HepG2 (cell line): Measurements from ENCODE around the gene DCK. TPM values are rescaled to one million over a fixed set of nuclear protein-coding genes. Genes with fewer than 3 reads are reported as not detected.

ENCODE experiments used
- AGO2 ChIP-seq: fragments of 200-400 bp; formaldehyde crosslinking; optimal IDR thresholded peaks from 2 replicates; pipeline ENCODE3; 2017; ENCODE audit warnings: mild to moderate bottlenecking, low read depth, low read length, moderate library complexity
- CBX2 ChIP-seq, 2 experiments: fragments of 200-600 bp in 1 of 2; sonication (generic); formaldehyde crosslinking in 1 of 2; IDR thresholded peaks; 2 replicates each; pipeline versions ENCODE4 v1.7.0 to v1.8.1; 2018 to 2022; ENCODE audit warnings: low read depth in 2 of 2, low read length in 1 of 2, mild to moderate bottlenecking in 1 of 2, missing genetic modification reagents in 1 of 2
- CBX5 ChIP-seq: sonication (generic); formaldehyde crosslinking; IDR thresholded peaks from 2 replicates; pipeline ENCODE4 v1.4.0; 2020; ENCODE audit warnings: missing genetic modification reagents, borderline replicate concordance
- CC2D1A ChIP-seq: sonication (generic); formaldehyde crosslinking; IDR thresholded peaks from 2 replicates; pipeline ENCODE4 v1.8.1; 2023; ENCODE audit warnings: mild to moderate bottlenecking, missing genetic modification reagents
- CREB1 ChIP-seq, 2 experiments: fragments of 450-650 bp in 1 of 2; IDR thresholded peaks; 2 replicates each; pipeline ENCODE4 v1.6.1; 2016 to 2017; ENCODE audit warnings: control low read depth in 1 of 2, mild to moderate bottlenecking in 1 of 2, missing compliant biosample characterization in 1 of 2, missing genetic modification characterization in 1 of 2
- DNMT1 ChIP-seq: sonication (generic); formaldehyde crosslinking; IDR thresholded peaks from 2 replicates; pipeline ENCODE4 v1.5.1; 2020; ENCODE audit warnings: mild to moderate bottlenecking, missing genetic modification reagents
- GTF3A ChIP-seq: sonication (generic); formaldehyde crosslinking; conservative IDR thresholded peaks from 2 replicates; pipeline ENCODE4 v1.4.0; 2020; ENCODE audit warnings: mild to moderate bottlenecking, missing genetic modification reagents
- HDAC6 ChIP-seq: fragments of 200-600 bp; sonication (generic); IDR thresholded peaks from 2 replicates; pipeline ENCODE4 v1.7.0; 2017; ENCODE audit warnings: mild to moderate bottlenecking, antibody characterized with exemption, low read length, low read depth
- MEIS1 ChIP-seq: sonication (generic); formaldehyde crosslinking; IDR thresholded peaks from 2 replicates; pipeline ENCODE4 v1.9.0; 2021; ENCODE audit warnings: mild to moderate bottlenecking, missing genetic modification reagents, moderate library complexity, borderline replicate concordance
- MIER3 ChIP-seq: IDR thresholded peaks from 2 replicates; pipeline ENCODE4 v1.6.1; 2016; ENCODE audit warnings: missing compliant biosample characterization, borderline replicate concordance
- NONO ChIP-seq, 2 experiments: fragments of 450-650 bp in 1 of 2; sonication (generic) in 1 of 2; formaldehyde crosslinking in 1 of 2; IDR thresholded peaks in 1 of 2; conservative IDR thresholded peaks in 1 of 2; 2 replicates each; pipeline versions ENCODE4 v1.6.1 to v1.8.0; 2017 to 2022; ENCODE audit warnings: mild to moderate bottlenecking in 1 of 2, missing genetic modification reagents in 1 of 2, moderate library complexity in 1 of 2
- RARA ChIP-seq: IDR thresholded peaks from 2 replicates; pipeline ENCODE4 v1.6.1; 2016; ENCODE audit warnings: missing genetic modification reagents, missing compliant biosample characterization
- RBAK ChIP-seq: sonication (generic); formaldehyde crosslinking; IDR thresholded peaks from 2 replicates; pipeline ENCODE4 v1.5.1; 2020; ENCODE audit warnings: mild to moderate bottlenecking, missing genetic modification reagents
- RBFOX2 ChIP-seq: fragments of 200-400 bp; formaldehyde crosslinking; IDR thresholded peaks from 2 replicates; pipeline ENCODE4 v1.6.1; 2017; ENCODE audit warnings: low read depth, mild to moderate bottlenecking, low read length
- REPIN1 ChIP-seq: sonication (generic); formaldehyde crosslinking; IDR thresholded peaks from 2 replicates; pipeline ENCODE4 v1.8.0; 2022; ENCODE audit warnings: missing genetic modification reagents, low read depth, mild to moderate bottlenecking, borderline replicate concordance
- SSRP1 ChIP-seq: IDR thresholded peaks from 2 replicates; pipeline ENCODE4 v1.6.1; 2016; ENCODE audit warnings: control low read depth
- YEATS2 ChIP-seq: sonication (generic); formaldehyde crosslinking; IDR thresholded peaks from 2 replicates; pipeline ENCODE4 v1.4.0; 2020; ENCODE audit warnings: missing genetic modification reagents, borderline replicate concordance
- ZBTB7B ChIP-seq: sonication (generic); formaldehyde crosslinking; IDR thresholded peaks from 2 replicates; pipeline ENCODE4 v1.4.0; 2020; ENCODE audit warnings: missing genetic modification reagents
- ZC3H13 ChIP-seq: sonication (generic); formaldehyde crosslinking; IDR thresholded peaks from 2 replicates; pipeline ENCODE4 v1.8.1; 2023; ENCODE audit warnings: mild to moderate bottlenecking, missing genetic modification reagents, moderate library complexity
- ZNF10 ChIP-seq: sonication (generic); formaldehyde crosslinking; IDR thresholded peaks from 2 replicates; pipeline ENCODE4 v1.4.0; 2020; ENCODE audit warnings: mild to moderate bottlenecking, low read depth, missing genetic modification reagents, borderline replicate concordance
- ZNF614 ChIP-seq: IDR thresholded peaks from 2 replicates; pipeline ENCODE4 v1.6.1; 2018; ENCODE audit warnings: missing biosample characterization, missing genetic modification reagents, inconsistent platforms, borderline replicate concordance
- ZNF7 ChIP-seq: IDR thresholded peaks from 2 replicates; pipeline ENCODE4 v1.6.1; 2016; ENCODE audit warnings: missing biosample characterization, missing genetic modification reagents
- ZNF709 ChIP-seq: sonication (generic); formaldehyde crosslinking; IDR thresholded peaks from 2 replicates; pipeline ENCODE4 v1.5.0; 2020; ENCODE audit warnings: mild to moderate bottlenecking, missing genetic modification reagents
- ZSCAN31 ChIP-seq: sonication (generic); formaldehyde crosslinking; IDR thresholded peaks from 2 replicates; pipeline ENCODE4 v1.5.0; 2020; ENCODE audit warnings: low read depth, mild to moderate bottlenecking, missing genetic modification reagents
- polyA plus RNA-seq, 8 experiments: library from polyadenylated mRNA; depleted of rRNA in 3 of 8; stranded (reverse) in 7 of 8; unstranded in 1 of 8; fragments of >200 nt; fragmentation: Illumina TruSeq in 4 of 8; extraction: Trizol in 4 of 8; gene quantifications; 2 replicates each; pipeline versions ENCODE4 v1.2.1 to v1.2.3, GENCODE V29; 2011 to 2016; ENCODE audit warnings: low read depth in 4 of 8, missing spikeins in 1 of 8, mixed read lengths in 1 of 8; ENCODE audit not compliant: insufficient read depth in 1 of 8
- total RNA-seq, 5 experiments: library from RNA; depleted of rRNA; stranded (reverse); fragments of >200 nt; fragmentation: Illumina TruSeq; extraction: Trizol; gene quantifications; 2 replicates each; pipeline ENCODE4 v1.2.3, GENCODE V29; 2016; ENCODE audit warnings: low read depth in 1 of 5
- TF ChIP-seq, protein P1 (sequence below): IDR thresholded peaks from 2 replicates; pipeline ENCODE4 v1.6.1; 2016
- TF ChIP-seq, protein P2 (sequence below): sonication (generic); formaldehyde crosslinking; conservative IDR thresholded peaks from 2 replicates; pipeline ENCODE4 v1.4.0; 2020; ENCODE audit warnings: missing genetic modification reagents

The DCK gene
- total and polyA plus RNA-seq, 2 of the 13 experiments (the other 11 are each of a cell fraction or from before 2014, with no cell fraction given), result 5.7 to 21.8 TPM

DNA sequence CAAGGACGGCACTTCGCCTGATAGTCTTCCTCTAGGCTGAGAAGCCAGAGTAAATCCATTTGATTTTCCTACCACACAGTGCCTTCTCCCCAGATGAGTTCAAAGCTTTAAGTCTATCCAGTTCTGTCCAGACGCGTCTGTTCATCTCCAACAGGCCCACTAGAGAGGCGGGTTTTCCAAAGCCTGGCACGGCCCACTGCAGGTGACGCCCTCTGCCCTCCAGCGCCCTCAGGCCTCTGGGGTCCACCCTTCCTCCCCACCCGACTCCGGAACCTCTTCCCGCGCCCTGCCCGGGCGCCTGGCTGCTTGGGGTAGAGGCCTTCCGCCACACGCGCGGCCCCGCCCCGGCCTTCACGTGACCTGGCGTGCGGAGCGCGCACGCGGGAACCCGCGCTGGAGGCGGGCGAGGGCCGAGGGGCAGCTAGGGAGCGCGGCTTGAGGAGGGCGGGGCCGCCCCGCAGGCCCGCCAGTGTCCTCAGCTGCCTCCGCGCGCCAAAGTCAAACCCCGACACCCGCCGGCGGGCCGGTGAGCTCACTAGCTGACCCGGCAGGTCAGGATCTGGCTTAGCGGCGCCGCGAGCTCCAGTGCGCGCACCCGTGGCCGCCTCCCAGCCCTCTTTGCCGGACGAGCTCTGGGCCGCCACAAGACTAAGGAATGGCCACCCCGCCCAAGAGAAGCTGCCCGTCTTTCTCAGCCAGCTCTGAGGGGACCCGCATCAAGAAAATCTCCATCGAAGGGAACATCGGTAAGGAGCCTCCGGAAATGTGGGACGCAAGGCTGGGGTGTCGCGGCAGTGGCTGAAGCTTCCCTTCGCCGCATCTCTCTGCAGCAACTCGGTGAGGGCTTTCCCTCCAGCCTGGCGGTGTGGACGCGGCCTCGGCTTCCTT, at the start of gene DCK (continued):
- peak; percentile 89; the same call in 1 of the 2 replicates for TF ChIP-seq GTF3A
- TF ChIP-seq CBX5 (CRISPR knock-in tag), result no peak
- TF ChIP-seq NONO (IDR thresholded peaks at IDR 0.05), result no peak
- TF ChIP-seq NONO (CRISPR knock-in tag; conservative IDR thresholded peaks at IDR 0.05), result peak; percentile 70
- TF ChIP-seq YEATS2 (CRISPR knock-in tag), result peak; percentile 73
- no peak for TF ChIP-seq CREB1 (IDR thresholded peaks at IDR 0.05)
- TF ChIP-seq CREB1 (CRISPR knock-in tag; IDR thresholded peaks at IDR 0.05), result no peak
- peak; percentile 89; the same call in 1 of the 2 replicates for TF ChIP-seq ZNF709 (CRISPR knock-in tag)
- TF ChIP-seq ZNF10 (CRISPR knock-in tag), result no peak
- no peak for TF ChIP-seq ZSCAN31
- TF ChIP-seq, protein P1, sequence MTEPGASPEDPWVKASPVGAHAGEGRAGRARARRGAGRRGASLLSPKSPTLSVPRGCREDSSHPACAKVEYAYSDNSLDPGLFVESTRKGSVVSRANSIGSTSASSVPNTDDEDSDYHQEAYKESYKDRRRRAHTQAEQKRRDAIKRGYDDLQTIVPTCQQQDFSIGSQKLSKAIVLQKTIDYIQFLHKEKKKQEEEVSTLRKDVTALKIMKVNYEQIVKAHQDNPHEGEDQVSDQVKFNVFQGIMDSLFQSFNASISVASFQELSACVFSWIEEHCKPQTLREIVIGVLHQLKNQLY (CRISPR knock-in tag), result peak; percentile 81; the same call in 1 of the 2 replicates
- TF ChIP-seq HDAC6, result no peak
- TF ChIP-seq CBX2 (IDR thresholded peaks at IDR 0.05; ENCODE audit: low read depth, low read length), result no peak
- TF ChIP-seq CBX2 (CRISPR knock-in tag; IDR thresholded peaks at IDR 0.05; ENCODE audit: low read depth), result no peak; the same call in 1 of the 2 replicates
- TF ChIP-seq RBAK (CRISPR knock-in tag), result no peak
- 0 out of 2 replicates have a peak, but pooled peaks have one; percentile 30 for TF ChIP-seq ZC3H13 (CRISPR knock-in tag)
- no peak for TF ChIP-seq MIER3 (CRISPR knock-in tag)
- TF ChIP-seq, protein P2, sequence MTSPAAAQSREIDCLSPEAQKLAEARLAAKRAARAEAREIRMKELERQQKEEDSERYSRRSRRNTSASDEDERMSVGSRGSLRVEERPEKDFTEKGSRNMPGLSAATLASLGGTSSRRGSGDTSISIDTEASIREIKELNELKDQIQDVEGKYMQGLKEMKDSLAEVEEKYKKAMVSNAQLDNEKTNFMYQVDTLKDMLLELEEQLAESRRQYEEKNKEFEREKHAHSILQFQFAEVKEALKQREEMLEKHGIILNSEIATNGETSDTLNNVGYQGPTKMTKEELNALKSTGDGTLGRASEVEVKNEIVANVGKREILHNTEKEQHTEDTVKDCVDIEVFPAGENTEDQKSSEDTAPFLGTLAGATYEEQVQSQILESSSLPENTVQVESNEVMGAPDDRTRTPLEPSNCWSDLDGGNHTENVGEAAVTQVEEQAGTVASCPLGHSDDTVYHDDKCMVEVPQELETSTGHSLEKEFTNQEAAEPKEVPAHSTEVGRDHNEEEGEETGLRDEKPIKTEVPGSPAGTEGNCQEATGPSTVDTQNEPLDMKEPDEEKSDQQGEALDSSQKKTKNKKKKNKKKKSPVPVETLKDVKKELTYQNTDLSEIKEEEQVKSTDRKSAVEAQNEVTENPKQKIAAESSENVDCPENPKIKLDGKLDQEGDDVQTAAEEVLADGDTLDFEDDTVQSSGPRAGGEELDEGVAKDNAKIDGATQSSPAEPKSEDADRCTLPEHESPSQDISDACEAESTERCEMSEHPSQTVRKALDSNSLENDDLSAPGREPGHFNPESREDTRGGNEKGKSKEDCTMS (CRISPR knock-in tag), result no peak
- peak; percentile 76 for TF ChIP-seq ZBTB7B (CRISPR knock-in tag)
- TF ChIP-seq MEIS1 (CRISPR knock-in tag), result peak; percentile 47
- no peak; the same call in none of the 2 replicates for TF ChIP-seq DNMT1 (CRISPR knock-in tag)
- peak; percentile 28; the same call in 1 of the 2 replicates for TF ChIP-seq ZNF614
- TF ChIP-seq RARA (CRISPR knock-in tag), result peak; percentile 42; the same call in 1 of the 2 replicates
- no peak for TF ChIP-seq SSRP1 (CRISPR knock-in tag)
- TF ChIP-seq REPIN1 (CRISPR knock-in tag), result no peak; the same call in none of the 2 replicates
- peak; percentile 89 for TF ChIP-seq RBFOX2
- peak; percentile 89 for TF ChIP-seq AGO2
- no peak for TF ChIP-seq ZNF7 (CRISPR knock-in tag)
- no peak for TF ChIP-seq CC2D1A (CRISPR knock-in tag)
